WTC11 (cell line): ENCODE measurements around the gene ZNF883. TPM values are rescaled to one million over a fixed set of nuclear protein-coding genes. Genes with fewer than 3 reads are reported as not detected.

ENCODE experiments used
- ATAC-seq: fragments of 200-7000 bp; cut with Tn5 transposase; 2 replicates; pipeline ENCODE4 v1.10.0; 2021; ENCODE audit warnings: mild to moderate bottlenecking, moderate library complexity
- CTCF ChIA-PET: fragments of 300-600 bp; sonication (Branson Sonifier 250); formaldehyde crosslinking; loops from one replicate; lab custom pipeline; 2021; ENCODE audit warnings: antibody characterized with exemption; lab: Charles Lee
- POLR2A ChIA-PET: fragments of 350-600 bp; sonication (Branson Sonifier 250); formaldehyde crosslinking; loops from one replicate; lab custom pipeline; 2021; ENCODE audit warnings: antibody characterized with exemption; lab: Charles Lee
- DNase-seq: peaks from one replicate; pipeline ENCODE4 v3.0.0; 2021; ENCODE audit warnings: low spot score
- H3K27ac Mint-ChIP-seq: 2 replicates; pipeline ENCODE4 v1.8.0; 2021; ENCODE audit warnings: mixed read lengths
- H3K27me3 Mint-ChIP-seq: 2 replicates; pipeline ENCODE4 v1.8.0; 2021; ENCODE audit warnings: low read depth, mild to moderate bottlenecking, moderate library complexity, mixed read lengths
- H3K36me3 Mint-ChIP-seq: 2 replicates; pipeline ENCODE4 v1.8.0; 2021; ENCODE audit warnings: mixed read lengths
- H3K4me1 Mint-ChIP-seq: 2 replicates; pipeline ENCODE4 v1.8.0; 2022; ENCODE audit warnings: mixed read lengths
- H3K4me3 Mint-ChIP-seq: 2 replicates; pipeline ENCODE4 v1.8.0; 2021; ENCODE audit warnings: mild to moderate bottlenecking, moderate library complexity, mixed read lengths
- H3K9me3 Mint-ChIP-seq: 2 replicates; pipeline ENCODE4 v1.8.0; 2021; ENCODE audit warnings: mixed read lengths
- CDX4 ChIP-seq: fragments of 250-450 bp; sonication (Bioruptor Pico); IDR thresholded peaks from 2 replicates; pipeline ENCODE4 v1.9.0; 2021; ENCODE audit warnings: moderate library complexity, mild to moderate bottlenecking, inconsistent platforms, borderline replicate concordance
- E2F1 ChIP-seq: sonication (generic); formaldehyde crosslinking; IDR thresholded peaks from 2 replicates; pipeline ENCODE4 v1.8.0; 2022; ENCODE audit warnings: mild to moderate bottlenecking, missing genetic modification reagents
- ELF4 ChIP-seq: sonication (generic); formaldehyde crosslinking; IDR thresholded peaks from 2 replicates; pipeline ENCODE4 v1.8.1; 2022; ENCODE audit warnings: low read depth, mild to moderate bottlenecking, moderate library complexity, missing genetic modification reagents
- ERG ChIP-seq: fragments of 250-450 bp; sonication (Bioruptor Pico); IDR thresholded peaks from 2 replicates; pipeline ENCODE4 v1.8.0; 2021; ENCODE audit warnings: mild to moderate bottlenecking
- ESRRA ChIP-seq: sonication (generic); formaldehyde crosslinking; IDR thresholded peaks from 2 replicates; pipeline ENCODE4 v1.8.1; 2022; ENCODE audit warnings: mild to moderate bottlenecking, missing genetic modification reagents, borderline replicate concordance
- FOXP1 ChIP-seq: sonication (generic); formaldehyde crosslinking; IDR thresholded peaks from 2 replicates; pipeline ENCODE4 v1.8.0; 2022; ENCODE audit warnings: missing genetic modification reagents, mild to moderate bottlenecking, moderate library complexity, borderline replicate concordance
- HMGA2 ChIP-seq: fragments of 250-450 bp; sonication (Bioruptor Pico); IDR thresholded peaks from 2 replicates; pipeline ENCODE4 v1.4.0; 2021; ENCODE audit warnings: mild to moderate bottlenecking, moderate library complexity
- PRDM15 ChIP-seq: sonication (generic); formaldehyde crosslinking; IDR thresholded peaks from 2 replicates; pipeline ENCODE4 v1.8.0; 2022; ENCODE audit warnings: missing genetic modification reagents
- PRRX2 ChIP-seq: fragments of 250-450 bp; sonication (Bioruptor Pico); IDR thresholded peaks from 2 replicates; pipeline ENCODE4 v1.8.0; 2021; ENCODE audit warnings: mild to moderate bottlenecking
- RORB ChIP-seq: fragments of 250-450 bp; sonication (Bioruptor Pico); IDR thresholded peaks from 2 replicates; pipeline ENCODE4 v1.9.0; 2021; ENCODE audit warnings: mild to moderate bottlenecking
- TEAD1 ChIP-seq: sonication (generic); formaldehyde crosslinking; IDR thresholded peaks from 2 replicates; pipeline ENCODE4 v1.8.0; 2022; ENCODE audit warnings: mild to moderate bottlenecking, missing genetic modification reagents
- ZMAT4 ChIP-seq: fragments of 250-450 bp; sonication (Bioruptor Pico); IDR thresholded peaks from 2 replicates; pipeline ENCODE4 v1.9.0; 2021; ENCODE audit warnings: mild to moderate bottlenecking
- ZNF138 ChIP-seq: sonication (generic); formaldehyde crosslinking; conservative IDR thresholded peaks from 2 replicates; pipeline ENCODE4 v1.8.1; 2022; ENCODE audit warnings: mild to moderate bottlenecking, moderate library complexity, missing genetic modification reagents
- ZNF219 ChIP-seq: sonication (generic); formaldehyde crosslinking; IDR thresholded peaks from 2 replicates; pipeline ENCODE4 v1.8.0; 2023; ENCODE audit warnings: missing genetic modification reagents, mild to moderate bottlenecking, borderline replicate concordance
- total RNA-seq: library from RNA; stranded (reverse); gene quantifications from 3 replicates; pipeline ENCODE4 v1.2.3, GENCODE V29; 2021

Gene ZNF883
- total RNA-seq, 1 experiment from 2014 or later = 22.0 TPM

GRCh38 chr9:112921549-112921948 lies 90.4 kb downstream of the ZNF883 start:
- ATAC-seq (peak; percentile 89), DNase-seq (no peak)
- Mint-ChIP-seq H3K4me3 (no peak overlapping the region), H3K9me3 (no peaks in the 10 kb centered on the region), H3K36me3 (no peaks in the 10 kb centered on the region), H3K27ac (no peak overlapping the region), H3K4me1 (peaks cover 3% of the 10 kb centered on the region; the same call in 1 of the 2 replicates), H3K27me3 (peaks cover 24% of the 10 kb centered on the region)
- no peak for TF ChIP-seq PRDM15 (CRISPR knock-in tag)
- TF ChIP-seq ESRRA (CRISPR knock-in tag) = no peak
- no peak for TF ChIP-seq ERG
- TF ChIP-seq TEAD1 (CRISPR knock-in tag) = no peak
- no peak for TF ChIP-seq RORB (CRISPR knock-in tag)
- TF ChIP-seq E2F1 (CRISPR knock-in tag) = no peak
- no peak for TF ChIP-seq ZNF138 (CRISPR knock-in tag)
- TF ChIP-seq PRRX2 = no peak
- POLR2A ChIA-PET = no interaction called here
- CTCF ChIA-PET = interaction anchor here (1.2 to 1.5 kb wide), 2 partner anchors 18 to 50 kb away, joined by 3 to 5 read pairs; no protein-coding TSS in a partner anchor

GRCh38 chr9:112917987-112918362 lies 94.0 kb downstream of the ZNF883 start:
- Mint-ChIP-seq H3K27ac (no peak overlapping the region), H3K36me3 (no peaks in the 10 kb centered on the region), H3K9me3 (peaks cover 1% of the 10 kb centered on the region; the same call in 1 of the 2 replicates), H3K4me1 (no peaks in the 10 kb centered on the region), H3K27me3 (peaks cover 47% of the 10 kb centered on the region), H3K4me3 (no peak overlapping the region)
- CTCF ChIA-PET = interaction anchor here (0.7 kb wide), 1 partner anchor 31 kb away, joined by 4 read pairs; no protein-coding TSS in a partner anchor
- ATAC-seq (no peak), DNase-seq (no peak)
- TF ChIP-seq HMGA2 (CRISPR knock-in tag) (no peak), ELF4 (CRISPR knock-in tag) (no peak), ZMAT4 (CRISPR knock-in tag) (no peak), CDX4 (no peak), FOXP1 (CRISPR knock-in tag) (no peak), ZNF219 (CRISPR knock-in tag) (no peak)
- POLR2A ChIA-PET = no interaction called here
